Epithelial cell of esophagus (primary cell): Measurements from ENCODE around the gene CNOT2.

Experiments
- DNase-seq: peaks from one replicate; pipeline ENCODE4 v3.0.0; 2010; ENCODE audit warnings: low read depth
- H3K4me3 ChIP-seq: 2 replicates; pipeline ENCODE4 v1.5.1; 2011; ENCODE audit warnings: mild to moderate bottlenecking, low read length, control low read depth
- TF ChIP-seq, protein P1 (sequence below): IDR thresholded peaks from 2 replicates; pipeline ENCODE4 v1.5.1; 2011; ENCODE audit warnings: low read depth, mild to moderate bottlenecking, low read length, control low read depth, inconsistent platforms; ENCODE audit not compliant: insufficient read depth; ENCODE audit errors: missing control alignments

Gene CNOT2, protein sequence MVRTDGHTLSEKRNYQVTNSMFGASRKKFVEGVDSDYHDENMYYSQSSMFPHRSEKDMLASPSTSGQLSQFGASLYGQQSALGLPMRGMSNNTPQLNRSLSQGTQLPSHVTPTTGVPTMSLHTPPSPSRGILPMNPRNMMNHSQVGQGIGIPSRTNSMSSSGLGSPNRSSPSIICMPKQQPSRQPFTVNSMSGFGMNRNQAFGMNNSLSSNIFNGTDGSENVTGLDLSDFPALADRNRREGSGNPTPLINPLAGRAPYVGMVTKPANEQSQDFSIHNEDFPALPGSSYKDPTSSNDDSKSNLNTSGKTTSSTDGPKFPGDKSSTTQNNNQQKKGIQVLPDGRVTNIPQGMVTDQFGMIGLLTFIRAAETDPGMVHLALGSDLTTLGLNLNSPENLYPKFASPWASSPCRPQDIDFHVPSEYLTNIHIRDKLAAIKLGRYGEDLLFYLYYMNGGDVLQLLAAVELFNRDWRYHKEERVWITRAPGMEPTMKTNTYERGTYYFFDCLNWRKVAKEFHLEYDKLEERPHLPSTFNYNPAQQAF

GRCh38 chr12:70242695-70243509, at the start of gene CNOT2:
TSS of gene CNOT2 (plus strand) at chr12:70243433. CDS start at chr12:70278227, 34,794 bp downstream.
- TF ChIP-seq, protein P1, sequence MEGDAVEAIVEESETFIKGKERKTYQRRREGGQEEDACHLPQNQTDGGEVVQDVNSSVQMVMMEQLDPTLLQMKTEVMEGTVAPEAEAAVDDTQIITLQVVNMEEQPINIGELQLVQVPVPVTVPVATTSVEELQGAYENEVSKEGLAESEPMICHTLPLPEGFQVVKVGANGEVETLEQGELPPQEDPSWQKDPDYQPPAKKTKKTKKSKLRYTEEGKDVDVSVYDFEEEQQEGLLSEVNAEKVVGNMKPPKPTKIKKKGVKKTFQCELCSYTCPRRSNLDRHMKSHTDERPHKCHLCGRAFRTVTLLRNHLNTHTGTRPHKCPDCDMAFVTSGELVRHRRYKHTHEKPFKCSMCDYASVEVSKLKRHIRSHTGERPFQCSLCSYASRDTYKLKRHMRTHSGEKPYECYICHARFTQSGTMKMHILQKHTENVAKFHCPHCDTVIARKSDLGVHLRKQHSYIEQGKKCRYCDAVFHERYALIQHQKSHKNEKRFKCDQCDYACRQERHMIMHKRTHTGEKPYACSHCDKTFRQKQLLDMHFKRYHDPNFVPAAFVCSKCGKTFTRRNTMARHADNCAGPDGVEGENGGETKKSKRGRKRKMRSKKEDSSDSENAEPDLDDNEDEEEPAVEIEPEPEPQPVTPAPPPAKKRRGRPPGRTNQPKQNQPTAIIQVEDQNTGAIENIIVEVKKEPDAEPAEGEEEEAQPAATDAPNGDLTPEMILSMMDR, result no peak
- DNase-seq, result peak; percentile 96

DNA sequence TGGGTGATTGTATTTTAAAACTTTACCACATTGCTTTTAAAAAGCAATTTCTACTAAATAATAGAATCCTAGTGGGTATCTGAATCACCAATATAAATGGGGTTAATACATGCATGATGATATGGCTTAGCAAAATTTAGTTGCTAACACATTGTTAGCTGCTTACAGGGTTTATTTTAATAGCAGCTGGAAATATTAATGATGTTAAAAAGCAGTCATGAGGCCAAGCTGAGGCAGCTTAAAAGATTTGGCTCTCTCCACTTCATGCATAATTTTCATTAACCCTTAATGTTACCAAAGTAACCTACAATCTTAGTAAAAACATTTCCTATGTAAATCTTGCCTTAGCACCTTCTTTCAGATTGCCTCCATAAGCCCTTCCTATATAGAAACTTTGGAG, 49.2 kb upstream of the CNOT2 start:
- no peak for DNase-seq
- H3K4me3 ChIP-seq, result no peak overlapping the region
- TF ChIP-seq, protein P1, result no peak

More at GRCh38 chr12:70242695-70243509, at the start of gene CNOT2:
- H3K4me3 ChIP-seq, result peak within 1 kb of the TSS; percentile 71

DNA sequence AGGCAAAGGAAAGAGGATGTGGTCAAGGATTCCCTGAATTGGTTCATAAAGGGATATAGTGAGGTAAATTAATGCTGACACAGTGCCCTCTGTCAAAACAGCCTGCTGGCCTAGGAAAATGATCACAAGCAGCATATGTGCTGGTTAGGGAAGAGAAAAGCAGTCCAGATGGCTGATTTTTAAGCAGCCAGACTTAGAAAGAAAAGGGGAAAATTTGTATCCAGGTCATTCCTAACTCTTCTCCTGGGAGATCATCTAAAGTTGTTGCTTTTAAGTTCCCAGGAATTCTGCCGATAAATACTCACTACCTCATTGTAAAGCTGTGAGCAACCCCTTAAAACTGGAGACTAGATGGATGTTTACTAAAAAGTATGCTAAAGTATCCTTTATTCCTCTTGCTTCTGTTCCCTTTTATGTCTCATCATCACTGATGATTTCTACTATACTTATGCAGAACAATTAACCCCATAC, 46.4 kb upstream of the CNOT2 start:
- TF ChIP-seq, protein P1, result no peak
- DNase-seq, result no peak
- no peak overlapping the region for H3K4me3 ChIP-seq

- TF ChIP-seq, protein P1, result no peak
- no peak overlapping the region for H3K4me3 ChIP-seq
- DNase-seq, result no peak
Measured at GRCh38 chr12:70197345-70197744, 45.9 kb upstream of the CNOT2 start.

DNA sequence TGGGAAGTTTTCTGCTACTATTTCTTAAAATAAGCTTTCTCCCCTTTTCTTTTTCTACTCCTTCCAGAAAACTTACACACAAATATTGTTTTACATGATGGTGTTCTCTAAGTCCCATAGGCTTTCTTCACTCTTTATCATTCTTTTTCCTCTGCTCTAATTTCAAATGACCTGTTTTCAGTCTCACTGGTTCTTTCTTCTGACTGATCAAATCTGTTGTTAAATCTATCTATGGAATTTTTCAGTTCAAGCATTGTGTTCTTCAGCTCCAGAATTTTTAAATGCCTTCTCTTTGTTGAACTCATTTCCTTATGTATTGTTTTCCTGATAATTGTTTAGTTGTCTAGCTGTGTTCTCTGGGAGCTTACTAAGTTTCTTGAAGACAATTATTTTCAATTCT, 29.5 kb upstream of the CNOT2 start:
- no peak overlapping the region for H3K4me3 ChIP-seq
- no peak for DNase-seq
- TF ChIP-seq, protein P1, result no peak

DNA sequence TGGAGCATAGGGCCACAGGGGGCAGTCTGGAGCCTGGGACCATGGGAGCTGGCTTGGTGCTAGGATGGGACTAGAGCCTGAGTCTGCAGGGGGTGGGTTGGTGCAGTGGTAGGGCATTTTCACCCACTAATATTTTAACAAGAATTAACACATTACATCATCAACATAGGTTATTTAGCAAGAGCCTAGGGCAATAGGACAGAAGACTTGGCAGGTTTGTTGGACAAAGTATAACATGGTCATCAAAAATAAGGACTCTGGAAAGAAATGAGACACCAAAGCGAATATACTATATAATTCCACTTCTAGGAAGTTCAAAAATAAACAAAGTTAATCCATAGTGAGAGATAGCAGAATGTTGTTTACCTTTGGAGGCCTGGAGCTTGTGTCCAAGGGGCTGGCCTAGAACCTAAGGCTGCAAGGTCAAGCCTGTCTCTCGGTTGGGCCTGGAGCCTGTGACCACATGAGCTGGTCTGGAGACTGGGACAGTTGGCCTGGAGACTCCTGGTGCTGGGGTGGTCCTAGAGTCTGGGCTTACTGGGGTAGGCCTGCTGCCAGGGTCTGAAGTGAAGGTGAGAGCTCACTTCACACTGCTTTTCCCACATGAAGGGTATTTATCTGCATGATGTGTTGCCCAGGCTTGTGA, 28.1 kb upstream of the CNOT2 start:
- no peak for DNase-seq
- no peak overlapping the region for H3K4me3 ChIP-seq
- TF ChIP-seq, protein P1, result no peak
